GM19043 (cell line): ENCODE data around the gene PLEKHO2.

Source experiments
- ATAC-seq: cut with Tn5 transposase; IDR thresholded peaks from one replicate; pipeline ENCODE4 v1.9.1; 2021; ENCODE audit warnings: low read depth; ENCODE audit not compliant: unreplicated experiment

Gene PLEKHO2

DNA sequence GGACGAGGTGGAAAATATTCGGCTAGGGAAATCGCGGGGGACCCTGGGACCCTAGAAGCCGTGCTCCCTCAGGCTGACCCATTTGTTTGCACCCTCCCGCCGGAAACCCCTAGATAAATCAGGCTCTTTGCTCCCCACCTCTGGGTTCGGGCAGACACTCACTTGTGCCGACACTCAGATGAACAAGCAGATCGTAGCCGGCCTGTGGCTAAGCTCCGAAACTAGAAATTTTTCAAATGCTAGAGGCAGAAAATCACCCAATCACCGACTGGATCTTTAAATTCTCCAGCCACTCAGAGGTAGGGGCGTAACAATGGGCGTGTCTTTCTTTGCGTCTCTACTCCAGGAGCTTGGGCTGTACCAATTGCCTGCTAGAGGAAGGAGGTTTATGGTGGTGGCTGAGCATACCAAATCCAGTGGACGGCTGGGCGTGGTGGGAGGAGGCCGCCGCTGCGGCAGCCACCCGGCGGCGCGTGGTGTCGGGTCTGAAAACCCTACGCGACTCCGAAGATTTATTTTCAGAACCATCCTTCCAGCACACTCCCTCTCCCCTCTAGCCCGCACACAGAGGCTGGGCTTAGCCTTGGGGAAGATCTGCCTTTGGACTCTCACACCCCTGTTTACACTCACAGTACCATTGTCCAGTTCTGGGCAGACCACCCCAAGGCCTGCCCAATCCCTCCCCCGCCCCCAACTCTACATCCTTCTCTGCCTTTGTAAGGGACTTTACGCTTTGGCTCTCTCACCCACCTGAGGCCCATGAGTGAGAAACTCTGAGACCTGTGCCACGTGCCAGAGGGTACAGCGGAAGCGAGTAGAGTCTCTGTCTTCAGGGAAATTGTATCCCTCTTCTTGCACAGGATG lies 16.1 kb upstream of the PLEKHO2 start, which contains the start of gene PIF1:
PIF1 (minus strand) TSS at position 217 of the 864 bp plus-strand sequence. CDS start 1,312 bp downstream, outside the sequence.
- peak; percentile 79 for ATAC-seq

DNA sequence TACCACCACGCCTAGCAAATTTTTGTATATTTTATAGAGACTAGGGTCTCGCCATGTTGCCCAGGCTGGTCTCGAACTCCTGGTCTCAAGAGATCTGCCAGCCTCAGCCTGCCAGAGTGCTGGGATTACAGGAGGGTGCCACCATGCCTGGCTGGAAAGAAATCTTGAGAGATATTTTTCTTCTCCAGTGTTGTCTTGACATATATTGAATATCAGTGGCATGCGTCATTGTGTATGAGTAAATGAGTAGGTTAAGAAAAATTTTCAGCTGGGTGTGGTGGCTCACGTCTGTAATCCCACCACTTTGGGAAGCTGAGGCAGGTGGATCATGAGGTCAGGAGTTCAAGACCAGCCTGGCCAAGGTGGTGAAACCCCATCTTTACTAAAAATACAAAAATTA lies 12.7 kb upstream of the PLEKHO2 start:
- no peak for ATAC-seq

DNA sequence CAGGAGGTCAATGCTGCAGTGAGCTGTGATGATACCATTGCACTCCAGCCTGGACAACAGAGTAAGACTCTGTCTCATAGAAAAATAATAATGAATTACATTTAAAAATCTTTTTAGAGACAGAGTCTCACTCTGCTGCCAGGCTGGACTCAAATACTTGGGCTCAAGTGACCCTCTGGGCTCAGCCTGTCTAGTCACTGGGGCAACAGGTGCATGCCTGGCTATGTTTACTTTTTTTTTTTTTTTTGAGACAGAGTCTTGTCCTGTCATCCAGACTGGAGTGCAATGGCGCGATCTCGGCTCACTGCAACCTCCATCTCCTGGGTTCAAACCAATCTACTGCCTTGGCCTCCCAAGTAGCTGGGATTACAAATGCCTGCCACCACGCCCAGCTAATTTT lies 8.0 kb upstream of the PLEKHO2 start:
- no peak for ATAC-seq

DNA sequence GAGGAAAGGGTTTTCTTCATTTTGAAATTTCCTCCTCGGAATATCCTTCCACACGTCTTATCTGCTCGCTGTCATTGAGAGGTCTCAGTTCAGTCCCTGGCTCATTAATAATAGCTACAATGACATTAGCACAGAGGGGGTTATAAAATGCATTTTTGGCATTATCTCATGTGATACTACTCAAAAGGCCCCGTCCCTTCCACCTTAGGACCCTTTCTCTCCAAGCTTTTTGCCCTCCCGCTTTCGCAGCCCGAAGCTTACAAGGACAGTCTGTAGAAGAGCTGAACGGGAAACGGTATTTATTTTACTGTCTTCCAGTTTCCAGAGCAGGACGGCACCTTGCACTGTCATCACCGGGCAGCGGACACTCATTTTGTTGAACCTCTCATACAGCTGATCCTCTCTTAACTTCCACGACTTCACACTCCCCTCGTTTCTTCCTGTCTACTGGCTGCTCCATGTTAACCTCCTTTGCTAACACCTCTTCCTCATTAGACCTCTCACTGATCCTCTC lies 5.6 kb upstream of the PLEKHO2 start:
- ATAC-seq: peak; percentile 12

DNA sequence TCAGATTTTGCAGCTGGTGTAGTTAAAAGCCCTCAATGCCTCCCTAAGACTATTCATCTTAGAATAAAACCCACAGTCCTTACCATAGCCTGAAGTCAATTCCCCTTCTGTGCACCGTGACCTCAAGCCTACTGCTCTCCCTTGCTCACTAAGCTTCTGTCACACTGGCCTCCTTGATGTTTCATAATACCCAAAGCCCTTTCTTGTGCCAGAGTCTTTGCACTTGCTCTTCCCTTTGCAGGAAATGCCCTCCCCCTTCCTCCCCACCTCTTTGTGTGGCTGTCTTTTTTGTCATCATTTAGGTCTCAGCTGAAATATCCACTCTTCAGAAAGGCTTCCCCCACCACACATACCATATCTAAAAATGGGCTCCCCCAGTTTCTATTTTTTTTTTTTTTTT lies 4.2 kb upstream of the PLEKHO2 start:
- ATAC-seq: no peak

DNA sequence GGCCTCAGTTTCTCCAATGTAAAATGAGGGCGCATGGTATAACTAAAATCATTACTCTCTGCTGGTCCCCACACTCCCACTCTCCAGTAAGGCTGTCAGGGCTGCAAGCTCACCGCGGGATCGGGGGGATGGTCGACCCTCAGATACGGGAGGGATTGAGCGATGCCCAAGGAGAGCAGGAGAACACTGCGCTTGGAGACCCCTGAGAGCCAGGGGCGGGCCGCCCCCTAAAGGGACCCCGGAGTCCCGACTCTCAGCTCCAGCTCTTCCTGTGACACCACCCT lies 713 bp upstream of the PLEKHO2 start:
- ATAC-seq: no peak

DNA sequence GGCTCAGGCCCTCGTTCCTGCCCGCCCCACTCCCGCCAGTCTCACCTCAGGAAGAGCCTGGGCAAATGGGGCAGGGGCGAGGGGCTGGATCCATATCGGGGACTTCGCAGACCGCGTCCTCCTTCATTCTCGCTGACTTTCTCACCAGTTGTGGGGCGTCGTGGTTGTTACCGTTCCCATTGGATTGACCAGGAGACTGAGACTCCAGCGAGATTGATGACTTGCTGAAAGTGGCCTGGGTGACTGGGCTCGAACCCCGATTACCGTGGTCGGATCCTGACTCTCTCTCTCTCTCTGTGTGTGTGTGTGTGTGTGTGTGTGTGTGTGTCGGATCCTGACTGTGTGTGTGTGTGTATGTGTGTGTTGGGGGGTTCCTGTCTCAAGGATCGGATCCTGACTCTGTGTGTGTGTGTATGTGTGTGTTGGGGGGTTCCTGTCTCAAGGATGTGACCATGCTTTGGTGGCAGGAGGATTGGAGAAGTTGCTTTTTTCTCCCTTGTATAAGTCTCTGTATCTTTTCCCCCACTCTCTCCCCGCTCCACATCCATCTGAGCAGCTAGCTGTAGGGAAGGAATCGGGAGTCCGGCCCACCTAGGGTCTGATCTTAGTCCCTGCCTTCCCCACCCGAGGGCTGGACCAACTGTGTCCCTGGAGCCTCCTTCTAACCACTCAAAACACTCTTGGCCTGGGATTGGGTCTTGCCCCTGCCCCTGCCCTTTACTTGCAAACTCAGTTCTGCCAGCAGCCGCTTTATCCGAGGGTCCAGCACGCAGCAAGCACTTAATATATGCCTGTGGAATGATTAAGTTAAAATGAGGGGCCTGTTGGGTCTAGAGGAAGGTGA lies 603 bp downstream of the PLEKHO2 start:
- no peak for ATAC-seq

DNA sequence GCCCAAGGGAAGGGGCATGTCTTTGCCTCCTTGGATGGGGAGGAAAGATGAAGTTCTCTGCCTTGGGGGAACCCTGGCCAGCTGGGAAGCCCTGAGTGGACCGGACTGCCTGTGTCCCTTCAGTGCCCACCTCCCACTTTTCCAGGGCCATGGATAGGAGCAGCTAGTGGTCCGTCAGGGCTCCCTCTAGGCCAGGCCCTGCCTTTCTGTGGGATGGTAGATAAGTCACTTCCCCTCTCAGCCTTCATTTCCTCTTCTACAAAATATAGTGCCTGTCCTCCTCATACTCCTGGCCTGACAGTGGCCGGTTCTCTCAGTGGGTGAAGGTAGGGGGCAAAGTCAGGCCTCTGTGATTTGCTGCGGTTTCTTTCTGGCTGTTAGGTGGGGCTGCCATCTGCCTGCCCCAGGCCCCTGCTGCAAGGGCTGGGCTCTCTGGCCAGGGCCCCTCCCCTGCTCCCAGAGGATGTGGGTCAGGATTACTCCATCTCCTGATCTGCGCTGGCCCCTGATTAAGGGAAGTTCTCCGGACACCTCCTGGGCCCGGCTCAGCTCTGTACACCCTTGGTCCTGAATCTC lies 1.4 kb downstream of the PLEKHO2 start:
- no peak for ATAC-seq

DNA sequence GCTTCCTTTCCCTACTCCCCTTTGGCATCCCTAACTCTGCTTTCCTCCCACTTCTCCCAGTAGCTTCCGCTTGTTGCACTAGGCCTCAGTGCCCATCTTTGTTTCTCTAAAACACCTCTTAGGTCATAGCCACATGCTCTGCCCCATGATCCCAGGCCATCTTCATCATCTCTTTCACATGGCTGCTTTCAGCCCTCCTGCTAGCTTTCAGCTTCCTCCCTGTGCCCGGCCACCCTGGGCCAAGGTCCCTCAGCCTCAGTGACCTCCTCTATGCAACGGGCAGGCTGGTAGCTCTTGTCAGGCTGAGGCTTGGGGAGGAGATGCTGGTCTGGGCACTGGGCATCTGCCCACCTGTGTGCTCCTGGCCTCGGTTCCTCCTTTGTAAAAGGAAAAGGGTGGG lies 2.3 kb downstream of the PLEKHO2 start:
- no peak for ATAC-seq

DNA sequence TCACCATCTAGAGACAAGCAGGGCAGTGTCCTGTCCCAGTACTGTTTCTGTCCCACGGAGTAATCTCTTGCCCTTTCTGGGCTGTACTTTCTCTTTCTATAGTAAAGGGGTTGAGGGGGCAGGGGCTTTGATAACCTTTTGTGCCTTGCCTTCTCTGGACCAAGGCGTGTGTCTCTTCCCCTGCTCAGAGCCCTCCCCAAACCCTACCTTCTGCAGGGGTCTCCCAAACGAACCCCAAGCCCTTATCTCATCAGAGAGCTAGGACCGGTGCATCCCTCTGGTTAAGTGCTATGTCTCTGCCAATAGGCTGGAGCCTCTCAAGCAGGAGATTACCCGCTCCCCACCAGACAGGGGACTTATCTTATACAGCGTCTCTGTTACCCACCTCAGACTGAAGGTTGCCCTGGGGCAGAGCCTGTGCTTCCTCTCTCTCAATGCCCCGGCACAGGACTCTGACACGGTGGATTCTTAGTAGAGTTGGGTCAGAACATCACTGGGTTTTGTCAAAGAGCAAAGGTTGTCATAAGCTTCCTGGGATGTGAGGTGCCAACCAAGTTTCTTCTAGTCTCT lies 2.9 kb downstream of the PLEKHO2 start:
- ATAC-seq: no peak

DNA sequence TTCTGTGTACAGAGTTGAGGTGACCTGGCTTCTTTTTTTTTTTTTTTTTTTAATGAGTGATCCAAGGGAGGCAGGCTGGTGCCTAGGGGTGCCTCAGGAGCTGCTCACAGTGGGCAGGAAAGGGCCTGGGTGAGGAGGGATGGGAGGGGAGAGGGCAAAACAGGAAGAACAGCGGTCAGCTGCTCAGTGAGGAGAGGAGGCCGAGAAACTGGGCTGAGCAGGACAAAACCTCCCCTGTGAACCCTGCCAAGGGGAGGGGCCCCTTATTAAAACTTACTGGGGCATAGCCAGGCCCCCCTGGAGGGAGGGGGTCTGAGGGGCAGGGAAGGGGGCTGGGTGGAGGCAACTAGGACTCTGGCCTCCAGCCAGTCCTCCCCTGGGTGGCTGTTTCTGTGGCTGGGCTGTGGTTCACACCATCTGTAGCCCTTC lies 3.5 kb downstream of the PLEKHO2 start:
- no peak for ATAC-seq

DNA sequence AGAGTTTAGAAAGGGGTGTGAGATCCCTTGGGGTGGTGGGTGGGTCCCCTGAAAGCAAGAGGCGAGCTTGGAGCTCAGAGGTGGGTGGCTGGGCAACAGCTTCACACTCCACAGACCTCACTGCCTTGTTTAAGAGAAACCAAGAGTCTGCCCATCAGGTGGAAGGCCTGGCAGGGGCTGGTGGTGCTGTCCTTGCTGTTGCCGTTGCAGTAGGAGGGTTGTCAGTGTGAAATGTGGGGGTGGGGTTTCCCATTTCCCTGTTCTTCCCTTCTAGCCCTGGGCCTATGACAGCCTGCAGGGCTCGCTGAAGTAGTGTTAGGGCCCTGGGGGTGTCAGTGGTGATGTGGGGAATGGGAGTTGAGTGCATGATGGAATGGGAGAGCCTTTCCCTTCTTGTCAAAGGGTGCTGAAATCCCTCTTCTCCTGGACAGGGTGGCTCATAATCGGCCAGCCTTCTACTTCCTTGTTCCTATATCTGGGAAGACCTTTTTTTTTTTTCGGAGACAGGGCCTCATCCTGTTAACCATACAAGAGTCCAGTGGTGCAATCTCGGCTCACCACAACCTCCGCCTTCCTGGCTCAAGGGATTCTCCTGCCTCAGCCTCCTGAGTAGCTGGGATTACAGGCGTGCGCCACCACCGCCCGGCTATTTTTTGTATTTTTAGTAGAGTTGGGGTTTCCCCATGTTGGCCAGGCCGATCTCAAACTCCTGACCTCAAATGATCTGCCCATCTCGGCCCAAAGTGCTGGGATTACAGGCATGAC lies 4.3 kb downstream of the PLEKHO2 start:
- no peak for ATAC-seq

DNA sequence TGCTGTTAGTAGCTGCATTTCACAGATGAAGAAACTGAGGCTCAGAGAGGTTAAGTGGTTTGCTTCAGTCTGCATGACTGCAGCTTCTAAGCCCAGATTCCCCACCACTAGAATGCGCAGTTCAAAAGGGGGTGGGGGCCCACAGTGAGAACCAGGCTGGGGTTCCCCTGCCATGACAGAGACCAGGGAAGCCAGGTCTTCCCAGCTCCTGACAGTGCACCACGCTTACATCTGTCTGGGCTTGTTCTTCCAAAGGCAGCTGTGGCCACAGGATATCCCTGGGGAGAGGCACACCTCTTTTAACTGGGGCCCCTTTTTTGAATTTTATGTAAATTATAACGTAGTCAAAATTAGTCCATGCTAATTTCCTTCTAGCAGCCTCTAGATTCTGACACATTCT lies 5.3 kb downstream of the PLEKHO2 start:
- no peak for ATAC-seq

DNA sequence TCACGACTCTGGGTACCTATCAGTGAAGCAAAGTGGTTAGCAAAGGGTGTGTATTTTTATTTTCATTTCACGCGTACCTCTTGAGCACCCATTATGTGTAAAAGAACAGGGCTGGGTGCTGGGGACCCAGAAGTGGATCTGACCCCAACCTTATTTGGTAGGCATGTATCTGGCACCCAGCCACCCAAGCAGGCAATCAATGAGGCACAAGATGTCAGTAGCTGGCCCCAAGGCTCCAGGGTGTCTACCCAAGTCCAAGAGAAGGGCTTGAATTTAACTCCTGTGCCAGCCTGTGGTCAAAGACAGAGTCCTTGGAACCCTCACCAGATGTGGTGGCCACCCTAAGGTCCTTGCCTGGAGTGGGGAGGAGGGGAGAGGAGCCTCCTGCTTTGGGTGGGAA lies 5.7 kb downstream of the PLEKHO2 start:
- no peak for ATAC-seq

DNA sequence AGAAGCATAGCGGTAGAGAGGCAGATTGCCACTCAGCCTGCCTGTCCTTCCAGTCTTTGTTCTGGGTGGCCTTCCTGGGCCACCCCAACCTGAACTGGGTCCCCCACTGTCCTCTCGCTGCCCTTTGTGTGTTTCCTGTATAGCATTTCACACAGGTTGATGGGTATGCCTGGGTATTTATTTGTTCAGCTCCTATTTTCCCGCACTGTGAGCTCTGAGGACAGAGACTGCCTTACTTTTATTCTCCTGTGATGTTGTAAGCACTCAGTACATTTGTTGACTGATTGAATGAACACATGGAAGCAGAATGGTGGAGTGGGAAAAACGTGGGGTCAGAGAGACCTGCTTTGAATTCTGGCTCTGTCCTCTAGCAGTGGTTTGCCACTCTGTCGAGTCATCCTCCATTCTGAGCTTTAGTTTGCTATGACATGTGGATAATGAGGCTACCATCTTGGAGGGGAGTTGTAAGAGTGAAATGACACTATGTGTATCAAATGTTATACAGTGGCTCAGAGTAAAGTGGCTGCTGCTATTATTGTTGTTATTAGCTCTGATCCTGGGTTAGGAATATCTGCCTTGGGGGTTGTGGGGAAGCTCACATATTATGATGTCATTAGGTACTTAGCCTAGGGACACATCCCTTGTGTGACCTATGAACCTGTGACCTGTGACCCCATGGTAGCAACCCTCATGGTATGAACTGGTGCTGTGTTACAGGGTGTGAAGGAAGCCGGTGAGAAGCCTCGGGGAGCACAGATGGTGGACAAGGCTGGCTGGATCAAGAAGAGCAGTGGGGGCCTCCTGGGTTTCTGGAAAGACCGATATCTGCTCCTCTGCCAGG lies 6.4 kb downstream of the PLEKHO2 start:
- ATAC-seq: no peak

DNA sequence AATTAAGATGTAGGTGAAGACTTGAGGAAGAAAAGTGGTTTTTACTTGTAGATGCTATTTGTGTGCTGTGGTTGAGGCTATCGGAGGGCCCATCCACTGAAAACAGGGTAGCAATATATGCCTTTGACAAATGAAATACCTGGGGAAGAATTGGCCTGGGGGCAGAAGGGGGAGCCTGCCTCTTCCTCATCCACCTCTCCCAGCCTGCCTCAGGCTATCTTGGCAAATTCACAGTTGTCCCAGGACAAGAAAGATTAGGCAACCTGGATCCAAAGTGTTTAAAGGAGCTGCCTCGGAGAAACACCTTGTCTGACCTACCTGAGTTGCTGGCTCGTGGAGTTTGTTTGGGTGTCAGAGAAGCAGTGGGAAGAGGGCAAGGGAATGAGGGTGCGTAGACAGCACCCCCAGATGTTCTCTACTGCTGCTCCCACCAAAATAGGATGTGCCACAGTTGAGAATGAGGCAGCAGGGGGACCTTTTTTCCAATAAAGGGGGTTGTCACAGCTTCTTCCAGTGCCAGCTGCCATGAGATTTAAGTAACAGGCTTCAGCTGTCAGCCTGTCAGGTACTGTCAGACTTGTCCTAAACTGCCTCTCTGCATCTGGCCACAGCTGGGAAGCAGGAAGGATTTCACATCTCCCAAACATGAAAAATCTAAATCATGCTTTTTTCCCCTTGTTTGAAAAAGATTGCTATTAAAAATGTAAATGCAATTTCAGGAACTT lies 9.2 kb downstream of the PLEKHO2 start:
- ATAC-seq: no peak

DNA sequence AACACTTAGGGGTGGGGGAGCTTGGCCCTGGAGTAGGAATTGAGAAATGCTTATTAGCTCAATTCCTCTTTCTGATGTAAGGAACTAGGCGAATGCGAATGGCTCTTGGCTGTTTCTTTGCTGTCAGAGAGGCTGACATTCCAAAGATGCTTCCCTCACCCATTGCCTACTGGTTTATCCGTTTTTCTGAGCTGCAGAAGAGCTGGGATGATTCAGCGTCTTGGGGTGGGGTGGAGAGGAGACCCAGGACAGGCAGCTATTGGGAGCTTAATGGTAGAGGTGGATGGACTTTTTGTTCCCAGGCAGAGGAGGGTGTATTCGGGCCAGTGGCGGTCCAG lies 9.8 kb downstream of the PLEKHO2 start:
- no peak for ATAC-seq

DNA sequence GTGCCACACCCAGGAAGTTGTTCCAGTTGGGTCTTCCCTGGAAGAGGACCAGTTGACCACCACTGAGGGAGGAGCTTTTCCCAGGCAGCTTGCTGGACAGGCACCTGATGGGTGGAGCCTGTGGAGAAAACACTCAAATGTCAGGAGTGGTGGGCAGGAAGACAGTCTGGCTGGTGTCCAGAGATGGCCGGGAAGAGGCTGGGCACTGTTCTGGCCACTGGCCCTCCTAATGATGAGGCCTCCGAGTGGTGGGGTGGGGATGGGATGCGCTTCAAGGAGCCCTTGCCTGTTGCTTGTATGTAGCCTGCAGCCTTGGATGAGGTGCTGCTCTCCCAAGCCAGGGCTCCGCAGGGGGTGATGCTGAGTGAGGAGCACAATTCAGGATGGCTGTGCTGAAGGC lies 12.3 kb downstream of the PLEKHO2 start:
- ATAC-seq: no peak

DNA sequence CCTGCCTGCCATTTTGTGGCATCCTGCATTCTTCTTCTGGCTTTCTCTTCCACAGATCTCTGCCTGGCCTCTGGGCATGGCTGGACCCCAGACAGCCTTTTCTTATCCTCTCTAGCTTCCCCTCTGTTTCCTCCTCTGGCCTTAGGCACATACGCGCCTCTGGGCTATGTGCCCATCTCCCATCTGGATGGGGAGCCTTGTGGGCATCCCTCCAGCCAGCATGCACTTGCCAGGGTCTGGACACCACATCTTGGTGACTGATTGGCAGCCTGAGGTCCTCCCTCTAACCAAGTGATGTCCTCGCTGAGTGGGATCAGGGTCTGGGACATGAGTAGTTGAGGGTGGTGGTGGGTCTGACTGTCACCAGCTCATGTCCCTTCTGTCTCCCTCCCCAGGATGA lies 12.8 kb downstream of the PLEKHO2 start:
- ATAC-seq: no peak
